ENCODE data around the gene LRRN1. TPM values are rescaled to one million over a fixed set of nuclear protein-coding genes. Genes with fewer than 3 reads are reported as not detected.

Gene LRRN1
- total and polyA plus RNA-seq, 2 of the 4 experiments (the other 2 are of a cell fraction), result 0.18 to 0.41 TPM

- Histone ChIP-seq H3K18ac (ENCODE audit: low read depth, low read length) (no peak overlapping the region), H4K5ac (ENCODE audit: low read depth, low read length) (no peak overlapping the region), H3K4me2 (ENCODE audit: low read depth, low read length) (no peak overlapping the region), H3K4me3 (ENCODE audit: insufficient read depth, low read depth, low read length) (no peak overlapping the region), H2BK120ac (ENCODE audit: low read depth, low read length) (no peak overlapping the region), H3K56ac (ENCODE audit: extremely low read depth, insufficient read depth, low read length) (no peak overlapping the region), H3K23ac (ENCODE audit: low read depth, low read length) (no peak overlapping the region), H2AK5ac (ENCODE audit: low read depth, low read length) (no peak overlapping the region), H3K27me3 (ENCODE audit: control insufficient read depth, insufficient read depth, low read length) (no peaks in the 10 kb centered on the region), H3K9me3 (ENCODE audit: control insufficient read depth, insufficient read depth, low read length) (peaks cover 10% of the 10 kb centered on the region), H3K36me3 (ENCODE audit: control insufficient read depth, insufficient read depth, low read length) (no peaks in the 10 kb centered on the region), H4K91ac (ENCODE audit: insufficient read depth, low read depth, low read length) (no peak overlapping the region), H3K9me1 (ENCODE audit: insufficient read depth, low read length) (no peaks in the 10 kb centered on the region), H2AFZ (replicated peaks; ENCODE audit: low read length, poor library complexity) (no peak overlapping the region), H4K8ac (ENCODE audit: low read depth in 2 of 2, low read length in 2 of 2) (no peak overlapping the region), H3K9ac (ENCODE audit: low read depth, low read length) (no peak overlapping the region), H3K4me1 (ENCODE audit: control insufficient read depth, insufficient read depth, low read length) (no peaks in the 10 kb centered on the region), H3K27ac (ENCODE audit: insufficient read depth, low read length) (no peak overlapping the region), H3K79me1 (ENCODE audit: low read depth in 1 of 2, low read length in 2 of 2) (no peaks in the 10 kb centered on the region), H2AK9ac (replicated peaks; ENCODE audit: low read depth, low read length, poor library complexity) (no peak overlapping the region), H2BK20ac (ENCODE audit: low read depth, low read length) (no peak overlapping the region), H2BK15ac (ENCODE audit: low read depth, low read length) (no peak overlapping the region), H4K20me1 (ENCODE audit: insufficient read depth, low read length) (no peaks in the 10 kb centered on the region), H2BK5ac (ENCODE audit: low read depth, low read length, poor library complexity, severe bottlenecking) (no peak overlapping the region), H3K4ac (ENCODE audit: low read depth, low read length) (no peak overlapping the region), H3K14ac (replicated peaks; ENCODE audit: low read depth, low read length) (no peak overlapping the region)
- dilution Hi-C loops (cut with HindIII; ENCODE audit: low sequenced_read_pairs, unreplicated experiment) (no loop called here), intact Hi-C loops (cut with micrococcal nuclease) (no loop called here), in situ Hi-C loops (cut with MboI; ENCODE audit: low sequenced_read_pairs) (no loop called here)
- no TSS peak for BruUV-seq (replicated peaks)
- ATAC-seq (ENCODE audit: low read depth), result no peak
- ChIA-PET CTCF (no interaction called here), POLR2A (ENCODE audit: unreplicated experiment) (no interaction called here)
- TF ChIP-seq ELK1 (IDR thresholded peaks at IDR 0.05; ENCODE audit: borderline replicate concordance, low read depth, low read length), result no peak
- TF ChIP-seq USF2 (IDR thresholded peaks at IDR 0.05; ENCODE audit: low read depth, low read length), result no peak
- TF ChIP-seq CEBPB (IDR thresholded peaks at IDR 0.05; ENCODE audit: low read depth, low read length), result no peak
- TF ChIP-seq POLR2A (IDR thresholded peaks at IDR 0.05; ENCODE audit: low read depth, low read length), result no peak
- no peak for TF ChIP-seq MXI1 (IDR thresholded peaks at IDR 0.05; ENCODE audit: borderline replicate concordance, low read depth, low read length)
- TF ChIP-seq RFX5 (IDR thresholded peaks at IDR 0.05; ENCODE audit: low read depth, low read length), result no peak
- no peak for TF ChIP-seq RAD21 (IDR thresholded peaks at IDR 0.05; ENCODE audit: low read length)
- TF ChIP-seq MAFK (IDR thresholded peaks at IDR 0.05; ENCODE audit: low read depth, low read length), result no peak
- DNase-seq, result no peak
- no CpG with 5 or more reads among the region's 4 CpGs for WGBS, 2 experiments (ENCODE audit: extremely low coverage in 2 of 2, insufficient read length in 1 of 2)
Observed at GRCh38 chr3:3821777-3822176, 22.5 kb downstream of the LRRN1 start.

Measured in IMR-90 (cell line).